DOHH2 (cell line): Measurements from ENCODE around the gene SPINT4.
"Not testable (repeated sequence)": the region's sequence is repeated elsewhere in the genome, so short reads cannot be mapped to it uniquely, and the experiment has no call there.

Source experiments
- H3F3A ChIP-seq: fragments of 200-600 bp; sonication (generic), shearing (Covaris generic); 2 replicates; pipeline ENCODE4 v1.6.0; 2016; ENCODE audit warnings: antibody characterized with exemption, mild to moderate bottlenecking; ENCODE audit not compliant: control insufficient read depth, insufficient read depth
- H3K27ac ChIP-seq: fragments of 200-600 bp; sonication (generic); 2 replicates; pipeline ENCODE4 v1.5.1; 2014; ENCODE audit warnings: low read depth, mild to moderate bottlenecking, low read length, moderate library complexity
- H3K27me3 ChIP-seq: fragments of 200-600 bp; sonication (generic); 2 replicates; pipeline ENCODE4 v1.6.1; 2014; ENCODE audit warnings: mild to moderate bottlenecking, low read length, mixed read lengths; ENCODE audit not compliant: control insufficient read depth
- H3K36me3 ChIP-seq: fragments of 200-600 bp; sonication (generic); 2 replicates; pipeline ENCODE4 v1.6.1; 2014; ENCODE audit warnings: mild to moderate bottlenecking, low read length, moderate library complexity, mixed read lengths; ENCODE audit not compliant: control insufficient read depth
- H3K4me1 ChIP-seq: fragments of 200-600 bp; sonication (generic); 2 replicates; pipeline ENCODE4 v1.6.1; 2014; ENCODE audit warnings: mild to moderate bottlenecking, low read length, mixed read lengths; ENCODE audit not compliant: control insufficient read depth
- H3K4me2 ChIP-seq: fragments of 200-600 bp; sonication (generic); 2 replicates; pipeline ENCODE4 v1.6.0; 2014; ENCODE audit warnings: mild to moderate bottlenecking, low read length, moderate library complexity
- H3K4me3 ChIP-seq: fragments of 200-600 bp; sonication (generic); 2 replicates; pipeline ENCODE4 v1.5.1; 2014; ENCODE audit warnings: mild to moderate bottlenecking, low read length, mixed read lengths
- H3K79me2 ChIP-seq: fragments of 200-600 bp; sonication (generic); 2 replicates; pipeline ENCODE4 v1.6.1; 2014; ENCODE audit warnings: mild to moderate bottlenecking, low read length, mixed read lengths; ENCODE audit not compliant: control insufficient read depth
- H3K9me2 ChIP-seq: fragments of 200-600 bp; sonication (generic); replicated peaks from 2 replicates; pipeline ENCODE4 v1.6.1; 2014; ENCODE audit warnings: mild to moderate bottlenecking, low read length, mixed read lengths; ENCODE audit not compliant: control insufficient read depth
- H3K9me3 ChIP-seq: fragments of 200-600 bp; sonication (generic); 2 replicates; pipeline ENCODE4 v1.6.1; 2014; ENCODE audit warnings: antibody characterized with exemption, low read length, mixed read lengths; ENCODE audit not compliant: control insufficient read depth, insufficient read depth
- H4K20me1 ChIP-seq: fragments of 200-600 bp; sonication (generic); 2 replicates; pipeline ENCODE4 v1.6.0; 2014; ENCODE audit warnings: low read depth, mild to moderate bottlenecking, antibody characterized with exemption, low read length, moderate library complexity; ENCODE audit not compliant: control insufficient read depth, insufficient read depth
- CTCF ChIP-seq: fragments of 200-600 bp; sonication (generic); IDR thresholded peaks from one replicate; pipeline ENCODE4 v1.5.1; 2014; ENCODE audit warnings: antibody characterized with exemption, mild to moderate bottlenecking, low read depth, low read length; ENCODE audit not compliant: poor library complexity, severe bottlenecking
- EZH2phosphoT487 ChIP-seq: fragments of 200-600 bp; sonication (generic); IDR thresholded peaks from 2 replicates; pipeline ENCODE4 v1.6.1; 2017; ENCODE audit warnings: borderline replicate concordance, mild to moderate bottlenecking, antibody characterized with exemption, low read length, moderate library complexity, mixed read lengths

The SPINT4 gene

GRCh38 chr20:45722047-45722446 lies at the start of gene SPINT4:
Gene SPINT4, plus strand, starts transcription at chr20:45722347. Its CDS starts 21 bp downstream, at chr20:45722368.
- Histone ChIP-seq H3K9me3 (no peaks in the 10 kb centered on the region), H3K4me2 (no peak within 1 kb of the TSS), H3K36me3 (no peaks in the 10 kb centered on the region), H3K27me3 (peaks cover 4% of the 10 kb centered on the region; the same call in 1 of the 2 replicates), H3K4me3 (no peak within 1 kb of the TSS), H3K9me2 (no peaks in the 10 kb centered on the region), H3F3A (no peaks in the 10 kb centered on the region), H4K20me1 (no peaks in the 10 kb centered on the region), H3K27ac (no peak within 1 kb of the TSS), H3K4me1 (no peaks in the 10 kb centered on the region), H3K79me2 (no peaks in the 10 kb centered on the region)
- TF ChIP-seq CTCF (no peak), EZH2phosphoT487 (no peak)

- peaks cover 6% of the 10 kb centered on the region; the same call in 1 of the 2 replicates for H3K27me3 ChIP-seq
- no peaks in the 10 kb centered on the region for H3K9me3 ChIP-seq
- no peaks in the 10 kb centered on the region for H3K4me1 ChIP-seq
- H3F3A ChIP-seq, result no peaks in the 10 kb centered on the region
- H4K20me1 ChIP-seq, result no peaks in the 10 kb centered on the region
- H3K4me2 ChIP-seq, result no peak overlapping the region
- H3K27ac ChIP-seq, result no peak overlapping the region
- H3K9me2 ChIP-seq, result no peaks in the 10 kb centered on the region
- no peak overlapping the region for H3K4me3 ChIP-seq
- no peaks in the 10 kb centered on the region for H3K36me3 ChIP-seq
- TF ChIP-seq EZH2phosphoT487, result no peak
- no peak for TF ChIP-seq CTCF
- H3K79me2 ChIP-seq, result no peaks in the 10 kb centered on the region
These were observed 49.4 kb upstream of the SPINT4 start for GRCh38 chr20:45672765-45673164.

- TF ChIP-seq CTCF (no peak), EZH2phosphoT487 (no peak)
- Histone ChIP-seq H3K4me1 (no peaks in the 10 kb centered on the region), H3K36me3 (no peaks in the 10 kb centered on the region), H3K4me3 (no peak overlapping the region), H3K79me2 (no peaks in the 10 kb centered on the region), H4K20me1 (no peaks in the 10 kb centered on the region), H3F3A (no peaks in the 10 kb centered on the region), H3K9me2 (no peaks in the 10 kb centered on the region), H3K27me3 (peaks cover 6% of the 10 kb centered on the region; the same call in 1 of the 2 replicates), H3K27ac (no peak overlapping the region), H3K9me3 (peaks cover 4% of the 10 kb centered on the region; the same call in 1 of the 2 replicates), H3K4me2 (no peak overlapping the region)
These were observed 42.5 kb upstream of the SPINT4 start for GRCh38 chr20:45679650-45680049.

- Histone ChIP-seq H3K27ac (no peak overlapping the region), H3K4me1 (no peaks in the 10 kb centered on the region), H3K36me3 (no peaks in the 10 kb centered on the region), H3F3A (no peaks in the 10 kb centered on the region), H3K9me3 (no peaks in the 10 kb centered on the region), H4K20me1 (no peaks in the 10 kb centered on the region), H3K4me2 (no peak overlapping the region), H3K4me3 (no peak overlapping the region), H3K9me2 (no peaks in the 10 kb centered on the region), H3K79me2 (no peaks in the 10 kb centered on the region), H3K27me3 (no peaks in the 10 kb centered on the region)
- TF ChIP-seq EZH2phosphoT487, result no peak
- no peak for TF ChIP-seq CTCF
These were observed 36.3 kb upstream of the SPINT4 start for GRCh38 chr20:45685896-45686295.

GRCh38 chr20:45693346-45693745 lies 28.8 kb upstream of the SPINT4 start:
- not testable (repeated sequence) for H3K9me3 ChIP-seq, H3K27ac ChIP-seq, H3K9me2 ChIP-seq, H3K4me3 ChIP-seq, H3K4me2 ChIP-seq, H3K4me1 ChIP-seq, H3K36me3 ChIP-seq, H4K20me1 ChIP-seq, H3K27me3 ChIP-seq, H3F3A ChIP-seq, H3K79me2 ChIP-seq
